H1 (cell line): ENCODE results near the gene ZFAND2B. TPM values are rescaled to one million over a fixed set of nuclear protein-coding genes. Genes with fewer than 3 reads are reported as not detected.

Experiments used
- BRCA1 ChIP-seq: IDR thresholded peaks from 2 replicates; pipeline ENCODE4 v1.6.1; 2012; ENCODE audit warnings: low read depth, low read length, improper control_type of control experiment
- CEBPB ChIP-seq: IDR thresholded peaks from 2 replicates; pipeline ENCODE4 v1.6.1; 2012; ENCODE audit warnings: low read depth, low read length
- CHD1 ChIP-seq: IDR thresholded peaks from 2 replicates; pipeline ENCODE4 v1.6.1; 2012; ENCODE audit warnings: low read depth, low read length, improper control_type of control experiment
- E2F6 ChIP-seq: IDR thresholded peaks from 2 replicates; pipeline ENCODE4 v1.6.1; 2012; ENCODE audit warnings: inconsistent platforms
- EGR1 ChIP-seq: IDR thresholded peaks from 2 replicates; pipeline ENCODE4 v1.6.1; 2011; ENCODE audit warnings: low read depth, low read length, borderline replicate concordance
- GABPA ChIP-seq: IDR thresholded peaks from 2 replicates; pipeline ENCODE4 v1.6.1; 2011; ENCODE audit warnings: mild to moderate bottlenecking, low read length, moderate library complexity, borderline replicate concordance; ENCODE audit not compliant: insufficient read depth
- GTF2F1 ChIP-seq: IDR thresholded peaks from 2 replicates; pipeline ENCODE4 v1.6.1; 2012; ENCODE audit warnings: low read depth, low read length, improper control_type of control experiment, borderline replicate concordance
- HDAC6 ChIP-seq: IDR thresholded peaks from one replicate; pipeline ENCODE4 v1.7.1; 2012; ENCODE audit warnings: low read depth, mild to moderate bottlenecking, inconsistent platforms, low read length, moderate library complexity
- KDM4A ChIP-seq: IDR thresholded peaks from one replicate; pipeline ENCODE4 v1.7.1; 2012; ENCODE audit warnings: low read depth, mild to moderate bottlenecking, moderate library complexity, low read length, inconsistent platforms; ENCODE audit not compliant: severe bottlenecking
- KDM5A ChIP-seq: fragments of 200-600 bp; IDR thresholded peaks from 2 replicates; pipeline ENCODE4 v1.7.1; 2012; ENCODE audit warnings: mild to moderate bottlenecking, low read length, inconsistent platforms, mixed read lengths
- NANOG ChIP-seq: IDR thresholded peaks from 2 replicates; pipeline ENCODE4 v1.6.1; 2011; ENCODE audit warnings: low read length, low read depth, mild to moderate bottlenecking, inconsistent platforms; ENCODE audit not compliant: insufficient read depth, poor library complexity, severe bottlenecking
- NRF1 ChIP-seq: IDR thresholded peaks from 2 replicates; pipeline ENCODE4 v1.6.1; 2011; ENCODE audit warnings: mild to moderate bottlenecking, low read depth, low read length, improper control_type of control experiment
- POLR2A ChIP-seq, 2 experiments: IDR thresholded peaks; 1 replicate in 1 of 2; 2 replicates in 1 of 2; pipeline ENCODE4 v1.6.1; 2011; ENCODE audit warnings: low read depth in 2 of 2, low read length in 2 of 2, mild to moderate bottlenecking in 2 of 2; ENCODE audit errors: control extremely low read depth in 1 of 2
- RNF2 ChIP-seq: fragments of 200-900, 300-1000 bp; sonication (generic); IDR thresholded peaks from 2 replicates; pipeline ENCODE4 v1.7.1; 2016; ENCODE audit warnings: borderline replicate concordance, low read depth, mild to moderate bottlenecking, antibody characterized with exemption, low read length; ENCODE audit not compliant: poor library complexity, severe bottlenecking; ENCODE audit errors: missing control alignments
- SP1 ChIP-seq: IDR thresholded peaks from 2 replicates; pipeline ENCODE4 v1.6.1; 2011; ENCODE audit warnings: low read depth, low read length
- SP2 ChIP-seq: IDR thresholded peaks from 2 replicates; pipeline ENCODE4 v1.6.1; 2012; ENCODE audit warnings: mild to moderate bottlenecking, low read length, inconsistent platforms
- SRF ChIP-seq: IDR thresholded peaks from 2 replicates; pipeline ENCODE4 v1.6.1; 2011; ENCODE audit warnings: mild to moderate bottlenecking, low read depth, low read length, moderate library complexity
- TCF12 ChIP-seq: IDR thresholded peaks from 2 replicates; pipeline ENCODE4 v1.6.1; 2011; ENCODE audit warnings: low read depth, mild to moderate bottlenecking, low read length
- YY1 ChIP-seq: IDR thresholded peaks from 2 replicates; pipeline ENCODE4 v1.6.1; 2011; ENCODE audit warnings: low read depth, mild to moderate bottlenecking, low read length
- ZNF274 ChIP-seq: IDR thresholded peaks from 2 replicates; pipeline ENCODE4 v1.7.0; 2012; ENCODE audit warnings: low read length, borderline replicate concordance; ENCODE audit errors: extremely low read depth
- polyA plus RNA-seq, 7 experiments: library from polyadenylated mRNA; depleted of rRNA in 3 of 7; stranded (reverse) in 5 of 7; unstranded in 2 of 7; fragments of >200 nt in 5 of 7; fragments of 200-250 nt in 2 of 7; gene quantifications; 1 replicate in 5 of 7; 2 replicates in 1 of 7; 4 replicates in 1 of 7; pipeline versions ENCODE4 v1.2.1 to v1.2.3, GENCODE V29; 2011 to 2013; ENCODE audit warnings: missing spikeins in 2 of 7, mixed read lengths in 2 of 7
- total RNA-seq: library from RNA; stranded (reverse); fragmentation: NEBNext Ultra II Directional; extraction: Animal tissue kit (Norgen Biotek cat#: 25700); gene quantifications from 2 replicates; pipeline ENCODE4 v1.2.1, GENCODE V29; 2021
- TF ChIP-seq, protein P1 (sequence below): IDR thresholded peaks from 2 replicates; pipeline ENCODE4 v1.6.1; 2012; ENCODE audit warnings: low read length, inconsistent platforms

Gene ZFAND2B
- total and polyA plus RNA-seq, 2 of the 8 experiments (the other 6 are each of a cell fraction or from before 2014, with no cell fraction given) = 16.0 to 17.9 TPM

DNA sequence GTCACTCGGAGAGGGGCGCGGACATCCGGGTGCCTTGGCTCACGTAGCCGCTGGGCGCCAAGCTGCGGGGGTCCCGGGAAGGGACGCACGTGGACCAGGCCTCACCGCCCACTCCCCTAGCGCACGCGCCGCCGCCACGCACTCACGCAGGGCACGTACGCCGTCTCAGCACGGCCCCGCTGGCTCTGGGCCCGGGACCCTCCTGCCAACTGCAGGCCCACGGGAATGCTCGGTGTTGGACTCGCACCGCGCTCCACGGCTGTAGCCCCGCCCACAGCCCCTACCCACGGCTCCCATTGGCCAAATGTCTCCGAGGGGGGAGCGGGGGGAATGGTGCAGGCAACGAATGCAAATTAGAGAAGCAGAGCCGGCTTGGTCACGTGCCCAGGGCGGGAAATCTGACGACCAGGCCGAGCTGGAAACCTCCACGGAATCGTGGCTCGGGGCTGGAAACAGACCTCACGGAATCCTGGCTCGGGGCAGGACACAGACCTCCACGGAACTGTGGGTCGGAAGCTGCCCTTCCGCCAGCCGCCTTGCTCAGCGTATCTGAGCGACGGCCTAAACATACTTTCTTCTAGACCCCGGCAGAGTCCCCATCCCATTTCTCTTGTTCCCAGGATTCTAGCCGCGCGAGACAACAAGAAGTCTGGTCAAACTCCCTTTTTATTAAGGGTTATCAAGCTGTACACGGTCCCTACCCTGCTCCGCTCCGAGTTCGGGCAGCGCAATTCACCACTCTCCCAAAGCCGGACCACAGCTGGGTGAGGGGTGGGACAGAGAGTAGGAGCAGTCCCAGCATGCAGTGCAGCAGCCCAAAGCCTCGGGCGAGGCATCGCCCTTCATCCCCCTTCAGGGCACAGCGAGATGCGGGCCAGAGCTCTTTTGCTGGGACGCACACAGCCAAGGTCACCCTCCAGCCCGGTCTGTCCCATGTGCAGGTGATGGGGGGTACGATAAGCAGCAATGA, 12.4 kb downstream of the ZFAND2B start, which contains the start of gene ABCB6 (continued):
- TF ChIP-seq KDM4A = peak; percentile 93
- TF ChIP-seq RNF2 = no peak
- peak in 1 of 2 experiments; percentile 93; a peak in 2 of 3 replicates for TF ChIP-seq POLR2A (IDR thresholded peaks at IDR 0.05; ENCODE audit: control extremely low read depth in 1 of 2, low read depth in 2 of 2, low read length in 2 of 2)
- TF ChIP-seq HDAC6 = no peak
- peak; percentile 2 for TF ChIP-seq NANOG
- TF ChIP-seq, protein P1, sequence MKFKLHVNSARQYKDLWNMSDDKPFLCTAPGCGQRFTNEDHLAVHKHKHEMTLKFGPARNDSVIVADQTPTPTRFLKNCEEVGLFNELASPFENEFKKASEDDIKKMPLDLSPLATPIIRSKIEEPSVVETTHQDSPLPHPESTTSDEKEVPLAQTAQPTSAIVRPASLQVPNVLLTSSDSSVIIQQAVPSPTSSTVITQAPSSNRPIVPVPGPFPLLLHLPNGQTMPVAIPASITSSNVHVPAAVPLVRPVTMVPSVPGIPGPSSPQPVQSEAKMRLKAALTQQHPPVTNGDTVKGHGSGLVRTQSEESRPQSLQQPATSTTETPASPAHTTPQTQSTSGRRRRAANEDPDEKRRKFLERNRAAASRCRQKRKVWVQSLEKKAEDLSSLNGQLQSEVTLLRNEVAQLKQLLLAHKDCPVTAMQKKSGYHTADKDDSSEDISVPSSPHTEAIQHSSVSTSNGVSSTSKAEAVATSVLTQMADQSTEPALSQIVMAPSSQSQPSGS = peak; percentile 75; the same call in 1 of the 2 replicates
- TF ChIP-seq SP2 = no peak
- TF ChIP-seq EGR1 = no peak
- TF ChIP-seq SRF = no peak
- TF ChIP-seq TCF12 = no peak
- TF ChIP-seq KDM5A = no peak
- peak; percentile 99 for TF ChIP-seq E2F6
- no peak for TF ChIP-seq GABPA
- TF ChIP-seq CHD1 = no peak
- TF ChIP-seq CEBPB = no peak
- TF ChIP-seq SP1 = no peak; the same call in 1 of the 2 replicates
- no peak for TF ChIP-seq BRCA1
- 0 out of 2 replicates have a peak, but pooled peaks have one; percentile 66 for TF ChIP-seq GTF2F1
- TF ChIP-seq YY1 = no peak
- TF ChIP-seq ZNF274 = no peak
- no peak for TF ChIP-seq NRF1
